CD14-positive monocyte (primary cell): Measurements from ENCODE around the gene SLC4A1. TPM values are rescaled to one million over a fixed set of nuclear protein-coding genes. Genes with fewer than 3 reads are reported as not detected.

Experiments used
- DNase-seq, 3 donors: peaks; one replicate each; pipeline ENCODE4 v3.0.0-alpha.2; 2011 to 2022
- H2AFZ ChIP-seq: 2 replicates; pipeline ENCODE4 v1.6.0; 2012; ENCODE audit warnings: mild to moderate bottlenecking, low read depth, low read length, inconsistent platforms; ENCODE audit not compliant: insufficient read depth, poor library complexity, severe bottlenecking
- H3K27ac ChIP-seq, 2 donors: 1 replicate in 1 of 2; 2 replicates in 1 of 2; pipeline ENCODE4 v1.5.1; 2012 to 2013; ENCODE audit warnings: low read length in 2 of 2, control low read depth in 1 of 2, inconsistent platforms in 1 of 2, low read depth in 1 of 2, mild to moderate bottlenecking in 1 of 2
- H3K27me3 ChIP-seq, 2 donors: one replicate each; pipeline versions ENCODE4 v1.6.0 to v1.6.1; 2011 to 2013; ENCODE audit warnings: low read length in 2 of 2; ENCODE audit not compliant: control insufficient read depth in 2 of 2, insufficient read depth in 2 of 2
- H3K36me3 ChIP-seq, 2 donors: replicated peaks in 1 of 2; 1 replicate in 1 of 2; 2 replicates in 1 of 2; pipeline versions ENCODE4 v1.5.1 to v1.6.1; 2012 to 2013; ENCODE audit warnings: low read length in 2 of 2, control low read depth in 1 of 2, inconsistent platforms in 1 of 2, mild to moderate bottlenecking in 1 of 2; ENCODE audit not compliant: insufficient read depth in 2 of 2, control insufficient read depth in 1 of 2
- H3K4me1 ChIP-seq, 2 donors: 1 replicate in 1 of 2; 2 replicates in 1 of 2; pipeline versions ENCODE4 v1.5.1 to v1.6.1; 2012 to 2013; ENCODE audit warnings: low read length in 2 of 2, control low read depth in 1 of 2, inconsistent platforms in 1 of 2, mild to moderate bottlenecking in 1 of 2, moderate library complexity in 1 of 2; ENCODE audit not compliant: insufficient read depth in 2 of 2, control insufficient read depth in 1 of 2
- H3K4me2 ChIP-seq: replicated peaks from 2 replicates; pipeline ENCODE3; 2012; ENCODE audit warnings: low read length, moderate library complexity, mild to moderate bottlenecking; ENCODE audit not compliant: poor library complexity, severe bottlenecking; ENCODE audit errors: extremely low read depth
- H3K4me3 ChIP-seq, 3 experiments: fragments of 200-600 bp in 1 of 3; sonication (generic) in 1 of 3; replicated peaks in 1 of 3; 1 replicate in 2 of 3; 2 replicates in 1 of 3; pipeline ENCODE4 v1.5.1; 2011 to 2013; ENCODE audit warnings: low read length in 3 of 3, mild to moderate bottlenecking in 3 of 3, control low read depth in 2 of 3, low read depth in 2 of 3, inconsistent platforms in 1 of 3, moderate library complexity in 1 of 3
- H3K79me2 ChIP-seq: 2 replicates; pipeline ENCODE4 v1.6.0; 2012; ENCODE audit warnings: mild to moderate bottlenecking, control low read depth, inconsistent platforms, low read length, moderate library complexity; ENCODE audit not compliant: insufficient read depth
- H3K9ac ChIP-seq: 2 replicates; pipeline ENCODE4 v1.6.0; 2017; ENCODE audit warnings: low read length, mild to moderate bottlenecking; ENCODE audit not compliant: insufficient read depth, poor library complexity, severe bottlenecking
- H3K9me3 ChIP-seq, 2 donors: replicated peaks in 1 of 2; 1 replicate in 1 of 2; 2 replicates in 1 of 2; pipeline versions ENCODE4 v1.5.1 to v1.6.1; 2012 to 2013; ENCODE audit warnings: low read length in 2 of 2, control low read depth in 1 of 2; ENCODE audit not compliant: control insufficient read depth in 1 of 2, insufficient read depth in 1 of 2
- H4K20me1 ChIP-seq: 2 replicates; pipeline ENCODE4 v1.6.0; 2012; ENCODE audit warnings: mild to moderate bottlenecking, low read length, control low read depth, moderate library complexity; ENCODE audit not compliant: insufficient read depth
- H3K27ac Mint-ChIP-seq, 7 donors: one replicate each; pipeline ENCODE4 v1.8.0; 2020; ENCODE audit warnings: mild to moderate bottlenecking in 7 of 7, mixed read lengths in 7 of 7, moderate library complexity in 6 of 7, inconsistent platforms in 2 of 7
- H3K27me3 Mint-ChIP-seq, 3 donors: one replicate each; pipeline ENCODE4 v1.8.0; 2021 to 2022; ENCODE audit warnings: low read depth in 3 of 3, mild to moderate bottlenecking in 3 of 3, mixed read lengths in 3 of 3, moderate library complexity in 3 of 3, inconsistent platforms in 1 of 3
- H3K36me3 Mint-ChIP-seq, 2 donors: one replicate each; pipeline ENCODE4 v1.8.0; 2020; ENCODE audit warnings: mixed read lengths in 2 of 2, inconsistent platforms in 1 of 2, mild to moderate bottlenecking in 1 of 2
- H3K4me1 Mint-ChIP-seq: one replicate; pipeline ENCODE4 v1.8.0; 2020; ENCODE audit warnings: mild to moderate bottlenecking, mixed read lengths
- H3K4me3 Mint-ChIP-seq, 2 donors: one replicate each; pipeline ENCODE4 v1.8.0; 2020; ENCODE audit warnings: mild to moderate bottlenecking in 2 of 2, mixed read lengths in 2 of 2, moderate library complexity in 1 of 2
- H3K9me3 Mint-ChIP-seq, 7 donors: one replicate each; pipeline ENCODE4 v1.8.0; 2020 to 2022; ENCODE audit warnings: mixed read lengths in 7 of 7, mild to moderate bottlenecking in 6 of 7, moderate library complexity in 6 of 7, inconsistent platforms in 2 of 7
- CTCF ChIP-seq: fragments of 200-600 bp; IDR thresholded peaks from one replicate; pipeline ENCODE4 v1.8.0; 2022; ENCODE audit warnings: antibody characterized with exemption, mild to moderate bottlenecking
- WGBS: methylation state at CpG from one replicate; pipeline ENCODE4 v1.1.5; 2013; ENCODE audit warnings: missing lambda C conversion rate; ENCODE audit not compliant: insufficient coverage; 5-methylcytosine and 5-hydroxymethylcytosine counted together
- intact Hi-C, 2 donors: fragments of 100-400 bp; cut with micrococcal nuclease; formaldehyde crosslinking; loops; one replicate each; pipeline versions ENCODE4 v1.15.0 to v1.15.1; 2023
- polyA plus RNA-seq, 3 donors: library from polyadenylated mRNA; depleted of rRNA in 1 of 3; unstranded in 2 of 3; stranded (reverse) in 1 of 3; fragments of 300-500 nt in 2 of 3; fragments of >200 nt in 1 of 3; fragmentation: Illumina TruSeq in 2 of 3; gene quantifications; 1 replicate in 2 of 3; 2 replicates in 1 of 3; pipeline ENCODE4 v1.2.3, GENCODE V29; 2012 to 2021

SLC4A1 gene
- polyA plus RNA-seq, 3 donors: 0.04 TPM; not detected in 2

- no peak overlapping the region for H3K4me3 Mint-ChIP-seq
- TF ChIP-seq CTCF: no peak
Observed at GRCh38 chr17:44214230-44214494, 53.8 kb downstream of the SLC4A1 start.

GRCh38 chr17:44213403-44214229, 54.3 kb downstream of the SLC4A1 start:
- H2AFZ ChIP-seq: no peak overlapping the region
- WGBS: 84% methylated on average over 13 of the region's 15 CpGs
- peaks cover 76% of the 10 kb centered on the region for H4K20me1 ChIP-seq
- DNase-seq: no peak
- no peak overlapping the region for H3K4me3 Mint-ChIP-seq
- H3K4me1 ChIP-seq: peaks cover 37 to 59% of the 10 kb centered on the region in 2 donors
- no peak overlapping the region for H3K9ac ChIP-seq
- peaks cover 0 to 2% (median 0%) of the 10 kb centered on the region in 3 donors for H3K27me3 Mint-ChIP-seq
- H3K27ac Mint-ChIP-seq: peak overlapping the region in 2 of 7 donors; percentile 5 to 38
- H3K36me3 ChIP-seq: peaks cover 51 to 69% of the 10 kb centered on the region in 2 donors
- no peak overlapping the region for H3K4me2 ChIP-seq
- H3K27ac ChIP-seq: peak overlapping the region in 1 of 2 donors; percentile 40
- peaks cover 0 to 2% (median 0%) of the 10 kb centered on the region in 7 donors for H3K9me3 Mint-ChIP-seq
- no peaks in the 10 kb centered on the region for H3K27me3 ChIP-seq
- peaks cover 36% of the 10 kb centered on the region for H3K79me2 ChIP-seq
- H3K9me3 ChIP-seq: no peaks in the 10 kb centered on the region
- peaks cover 62 to 76% of the 10 kb centered on the region in 2 donors for H3K36me3 Mint-ChIP-seq
- intact Hi-C loops: no loop called here
- TF ChIP-seq CTCF: no peak
- H3K4me3 ChIP-seq: no peak overlapping the region
- H3K4me1 Mint-ChIP-seq: peaks cover 56% of the 10 kb centered on the region

More at GRCh38 chr17:44214230-44214494, 53.8 kb downstream of the SLC4A1 start:
- Mint-ChIP-seq H3K9me3 (peaks cover 0 to 2% (median 0%) of the 10 kb centered on the region in 7 donors), H3K27me3 (peaks cover 0 to 2% (median 0%) of the 10 kb centered on the region in 3 donors), H3K36me3 (peaks cover 58 to 71% of the 10 kb centered on the region in 2 donors), H3K4me1 (peaks cover 54% of the 10 kb centered on the region), H3K27ac (peak overlapping the region in 2 of 7 donors; percentile 38 to 44)
- Histone ChIP-seq H3K4me3 (no peak overlapping the region), H3K27ac (peak overlapping the region in 1 of 2 donors; percentile 40), H3K9me3 (no peaks in the 10 kb centered on the region), H3K36me3 (peaks cover 45 to 64% of the 10 kb centered on the region in 2 donors), H3K4me1 (peaks cover 37 to 54% of the 10 kb centered on the region in 2 donors), H3K79me2 (peaks cover 40% of the 10 kb centered on the region), H4K20me1 (peaks cover 76% of the 10 kb centered on the region), H3K27me3 (no peaks in the 10 kb centered on the region), H2AFZ (no peak overlapping the region), H3K9ac (no peak overlapping the region), H3K4me2 (no peak overlapping the region)
- no CpG with 5 or more reads among the region's 1 CpG for WGBS
- intact Hi-C loops: no loop called here
- DNase-seq: no peak
